Stomach (tissue), 4 donors: ENCODE results near the gene RIBC2.

Experiments used
- CTCF ChIP-seq, 7 experiments: fragments of 450-650 bp in 4 of 7; fragments of 200-600 bp in 3 of 7; sonication (generic) in 3 of 7; IDR thresholded peaks; one replicate each; pipeline ENCODE4 v1.5.1; 2016 to 2019; ENCODE audit warnings: antibody characterized with exemption in 7 of 7, control low read depth in 2 of 7, mild to moderate bottlenecking in 1 of 7
- EP300 ChIP-seq: sonication (generic); formaldehyde crosslinking; IDR thresholded peaks from one replicate; pipeline ENCODE4 v1.6.1; 2017; ENCODE audit warnings: antibody characterized with exemption
- POLR2A ChIP-seq, 4 donors: fragments of 450-650 bp; IDR thresholded peaks; one replicate each; pipeline ENCODE4 v1.6.1; 2016; ENCODE audit warnings: antibody characterized with exemption in 4 of 4, control low read depth in 2 of 4, mild to moderate bottlenecking in 1 of 4, moderate library complexity in 1 of 4

- no peak for TF ChIP-seq CTCF (IDR thresholded peaks at IDR 0.05)
- no peak for TF ChIP-seq POLR2A (IDR thresholded peaks at IDR 0.05)
- no peak for TF ChIP-seq EP300
Measured at GRCh38 chr22:45438336-45438735, 24.8 kb downstream of the RIBC2 start.
